ENCODE data around the gene PTPN9.

PTPN9 gene

GRCh38 chr15:75430259-75430658 is 148.9 kb downstream of the PTPN9 start:
- no peak for DNase-seq (ENCODE audit: extremely low read depth, insufficient read length)
- H3K36me3 ChIP-seq (ENCODE audit: control insufficient read depth, insufficient read depth, low read length) = peaks cover 11% of the 10 kb centered on the region
- TF ChIP-seq CTCF (IDR thresholded peaks at IDR 0.05; ENCODE audit: insufficient read depth, low read length, poor library complexity, severe bottlenecking) = no peak
- H3K27me3 ChIP-seq (replicated peaks; ENCODE audit: control insufficient read depth, insufficient read depth, low read length) = no peaks in the 10 kb centered on the region
- no peak overlapping the region for H3K4me3 ChIP-seq (replicated peaks; ENCODE audit: low read depth, low read length)

- TF ChIP-seq CTCF (IDR thresholded peaks at IDR 0.05; ENCODE audit: insufficient read depth, low read length, poor library complexity, severe bottlenecking) = no peak
- Histone ChIP-seq H3K36me3 (ENCODE audit: control insufficient read depth, insufficient read depth, low read length) (peaks cover 11% of the 10 kb centered on the region), H3K27me3 (replicated peaks; ENCODE audit: control insufficient read depth, insufficient read depth, low read length) (no peaks in the 10 kb centered on the region), H3K4me3 (replicated peaks; ENCODE audit: low read depth, low read length) (no peak overlapping the region)
- DNase-seq (ENCODE audit: extremely low read depth, insufficient read length) = no peak
Observed at GRCh38 chr15:75428152-75428551, 151.0 kb downstream of the PTPN9 start.

- Histone ChIP-seq H3K4me3 (replicated peaks; ENCODE audit: low read depth, low read length) (no peak overlapping the region), H3K36me3 (ENCODE audit: control insufficient read depth, insufficient read depth, low read length) (peaks cover 14% of the 10 kb centered on the region), H3K27me3 (replicated peaks; ENCODE audit: control insufficient read depth, insufficient read depth, low read length) (no peaks in the 10 kb centered on the region)
- no peak for DNase-seq (ENCODE audit: extremely low read depth, insufficient read length)
- TF ChIP-seq CTCF (IDR thresholded peaks at IDR 0.05; ENCODE audit: insufficient read depth, low read length, poor library complexity, severe bottlenecking) = no peak
Observed at GRCh38 chr15:75425966-75426500, 153.1 kb downstream of the PTPN9 start.

- no peak for DNase-seq (ENCODE audit: extremely low read depth, insufficient read length)
- peaks cover 3% of the 10 kb centered on the region for H3K36me3 ChIP-seq (ENCODE audit: control insufficient read depth, insufficient read depth, low read length)
- no peaks in the 10 kb centered on the region for H3K27me3 ChIP-seq (replicated peaks; ENCODE audit: control insufficient read depth, insufficient read depth, low read length)
- H3K4me3 ChIP-seq (replicated peaks; ENCODE audit: low read depth, low read length) = no peak overlapping the region
- TF ChIP-seq CTCF (IDR thresholded peaks at IDR 0.05; ENCODE audit: insufficient read depth, low read length, poor library complexity, severe bottlenecking) = no peak
Observed at GRCh38 chr15:75422554-75422953, 156.6 kb downstream of the PTPN9 start.

GRCh38 chr15:75420698-75421097 is 158.4 kb downstream of the PTPN9 start:
- Histone ChIP-seq H3K27me3 (replicated peaks; ENCODE audit: control insufficient read depth, insufficient read depth, low read length) (no peaks in the 10 kb centered on the region), H3K36me3 (ENCODE audit: control insufficient read depth, insufficient read depth, low read length) (peaks cover 3% of the 10 kb centered on the region), H3K4me3 (replicated peaks; ENCODE audit: low read depth, low read length) (no peak overlapping the region)
- DNase-seq (ENCODE audit: extremely low read depth, insufficient read length) = no peak
- no peak for TF ChIP-seq CTCF (IDR thresholded peaks at IDR 0.05; ENCODE audit: insufficient read depth, low read length, poor library complexity, severe bottlenecking)

- no peak for DNase-seq (ENCODE audit: extremely low read depth, insufficient read length)
- Histone ChIP-seq H3K4me3 (replicated peaks; ENCODE audit: low read depth, low read length) (no peak overlapping the region), H3K36me3 (ENCODE audit: control insufficient read depth, insufficient read depth, low read length) (peaks cover 2% of the 10 kb centered on the region), H3K27me3 (replicated peaks; ENCODE audit: control insufficient read depth, insufficient read depth, low read length) (no peaks in the 10 kb centered on the region)
- no peak for TF ChIP-seq CTCF (IDR thresholded peaks at IDR 0.05; ENCODE audit: insufficient read depth, low read length, poor library complexity, severe bottlenecking)
Observed at GRCh38 chr15:75416584-75416983, 162.5 kb downstream of the PTPN9 start.
